Tibial artery (tissue), 4 donors: ENCODE measurements around the gene SALL4.
"Not testable (repeated sequence)": the region's sequence is repeated elsewhere in the genome, so short reads cannot be mapped to it uniquely, and the experiment has no call there.

Source experiments
- DNase-seq, 2 donors: peaks; one replicate each; pipeline ENCODE4 v3.0.0-alpha.2; 2019
- H3K27ac ChIP-seq, 2 donors: fragments of 200-600 bp; sonication (generic) in 1 of 2; 1 replicate in 1 of 2; 2 replicates in 1 of 2; pipeline ENCODE4 v1.5.1; 2018 to 2019; ENCODE audit warnings: mild to moderate bottlenecking in 1 of 2
- H3K27me3 ChIP-seq, 2 donors: fragments of 200-600 bp; sonication (generic) in 1 of 2; one replicate each; pipeline versions ENCODE4 v1.5.1 to v1.6.0; 2016 to 2019
- H3K36me3 ChIP-seq, 3 donors: fragments of 200-600 bp; sonication (generic) in 2 of 3; one replicate each; pipeline ENCODE4 v1.5.1; 2016 to 2019; ENCODE audit warnings: mild to moderate bottlenecking in 2 of 3
- H3K4me1 ChIP-seq, 4 donors: fragments of 200-600 bp; sonication (generic) in 2 of 4; 1 replicate in 3 of 4; 2 replicates in 1 of 4; pipeline ENCODE4 v1.5.1; 2016 to 2019
- H3K4me3 ChIP-seq, 2 donors: fragments of 200-600 bp; sonication (generic) in 1 of 2; 1 replicate in 1 of 2; 2 replicates in 1 of 2; pipeline ENCODE4 v1.5.1; 2018 to 2019; ENCODE audit warnings: mild to moderate bottlenecking in 2 of 2
- H3K9me3 ChIP-seq, 3 donors: fragments of 200-600 bp; sonication (generic) in 1 of 3; one replicate each; pipeline ENCODE4 v1.5.1; 2016 to 2019
- intact Hi-C: fragments of 100-400 bp; cut with DNase I; formaldehyde crosslinking; loops from one replicate; pipeline ENCODE4 v1.15.0; 2023; ENCODE audit warnings: low total_unique reads
- TF ChIP-seq, protein P1 (sequence below), 2 experiments: fragments of 200-600 bp in 1 of 2; fragments of 450-650 bp in 1 of 2; IDR thresholded peaks; one replicate each; pipeline ENCODE4 v1.5.1; 2017 to 2019; ENCODE audit warnings: antibody characterized with exemption in 2 of 2, mild to moderate bottlenecking in 1 of 2, moderate library complexity in 1 of 2

SALL4 gene

DNA sequence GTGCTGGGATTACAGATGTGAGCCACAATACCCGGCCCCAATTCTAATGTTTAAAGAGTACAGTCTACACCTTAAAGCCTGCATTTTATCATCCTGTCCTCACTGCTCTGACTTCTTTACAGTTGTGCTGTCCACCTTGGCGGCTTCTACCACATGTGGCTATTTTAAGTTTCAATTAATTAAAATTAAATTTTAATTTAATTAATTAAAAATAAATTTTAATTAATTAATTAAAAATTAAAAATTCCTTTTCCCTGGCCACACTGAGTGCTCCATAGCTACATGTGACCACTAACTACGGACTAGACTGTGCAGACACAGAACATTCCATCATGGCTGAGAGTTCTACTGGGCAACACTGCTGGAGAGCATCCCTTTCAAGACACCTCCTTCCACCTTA, 61.5 kb downstream of the SALL4 start:
- Histone ChIP-seq H3K27me3 (no peaks in the 10 kb centered on the region), H3K9me3 (no peaks in the 10 kb centered on the region), H3K4me1 (peaks cover 0 to 22% (median 7%) of the 10 kb centered on the region in 4 donors), H3K4me3 (no peak overlapping the region), H3K27ac (no peak overlapping the region), H3K36me3 (no peaks in the 10 kb centered on the region)
- DNase-seq: no peak
- TF ChIP-seq, protein P1, sequence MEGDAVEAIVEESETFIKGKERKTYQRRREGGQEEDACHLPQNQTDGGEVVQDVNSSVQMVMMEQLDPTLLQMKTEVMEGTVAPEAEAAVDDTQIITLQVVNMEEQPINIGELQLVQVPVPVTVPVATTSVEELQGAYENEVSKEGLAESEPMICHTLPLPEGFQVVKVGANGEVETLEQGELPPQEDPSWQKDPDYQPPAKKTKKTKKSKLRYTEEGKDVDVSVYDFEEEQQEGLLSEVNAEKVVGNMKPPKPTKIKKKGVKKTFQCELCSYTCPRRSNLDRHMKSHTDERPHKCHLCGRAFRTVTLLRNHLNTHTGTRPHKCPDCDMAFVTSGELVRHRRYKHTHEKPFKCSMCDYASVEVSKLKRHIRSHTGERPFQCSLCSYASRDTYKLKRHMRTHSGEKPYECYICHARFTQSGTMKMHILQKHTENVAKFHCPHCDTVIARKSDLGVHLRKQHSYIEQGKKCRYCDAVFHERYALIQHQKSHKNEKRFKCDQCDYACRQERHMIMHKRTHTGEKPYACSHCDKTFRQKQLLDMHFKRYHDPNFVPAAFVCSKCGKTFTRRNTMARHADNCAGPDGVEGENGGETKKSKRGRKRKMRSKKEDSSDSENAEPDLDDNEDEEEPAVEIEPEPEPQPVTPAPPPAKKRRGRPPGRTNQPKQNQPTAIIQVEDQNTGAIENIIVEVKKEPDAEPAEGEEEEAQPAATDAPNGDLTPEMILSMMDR (IDR thresholded peaks at IDR 0.05): no peak
- intact Hi-C loops: no loop called here

DNA sequence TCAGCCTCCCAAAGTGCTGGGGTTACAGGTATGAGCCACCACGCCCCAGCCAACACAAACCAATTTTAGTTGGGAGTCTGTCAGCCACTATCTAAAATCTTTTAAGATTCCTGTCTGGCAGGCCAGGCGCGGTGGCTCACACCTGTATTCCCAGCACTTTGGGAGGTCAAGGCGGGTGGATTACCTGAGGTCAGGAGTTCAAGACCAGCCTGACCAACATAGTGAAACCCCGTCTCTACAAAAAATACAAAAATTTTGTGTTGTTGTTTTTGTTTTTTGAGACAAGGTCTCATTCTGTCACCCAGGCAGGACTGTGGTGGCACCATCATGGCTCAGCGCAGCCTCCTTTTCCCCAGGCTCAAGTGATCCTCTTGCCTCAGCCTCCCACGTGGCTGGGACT, 62.0 kb downstream of the SALL4 start:
- H3K9me3 ChIP-seq, intact Hi-C loops, H3K36me3 ChIP-seq, DNase-seq, H3K27me3 ChIP-seq, H3K4me3 ChIP-seq, H3K27ac ChIP-seq: not testable (repeated sequence)
- H3K4me1 ChIP-seq: peaks cover 0 to 27% (median 9%) of the 10 kb centered on the region in 4 donors

DNA sequence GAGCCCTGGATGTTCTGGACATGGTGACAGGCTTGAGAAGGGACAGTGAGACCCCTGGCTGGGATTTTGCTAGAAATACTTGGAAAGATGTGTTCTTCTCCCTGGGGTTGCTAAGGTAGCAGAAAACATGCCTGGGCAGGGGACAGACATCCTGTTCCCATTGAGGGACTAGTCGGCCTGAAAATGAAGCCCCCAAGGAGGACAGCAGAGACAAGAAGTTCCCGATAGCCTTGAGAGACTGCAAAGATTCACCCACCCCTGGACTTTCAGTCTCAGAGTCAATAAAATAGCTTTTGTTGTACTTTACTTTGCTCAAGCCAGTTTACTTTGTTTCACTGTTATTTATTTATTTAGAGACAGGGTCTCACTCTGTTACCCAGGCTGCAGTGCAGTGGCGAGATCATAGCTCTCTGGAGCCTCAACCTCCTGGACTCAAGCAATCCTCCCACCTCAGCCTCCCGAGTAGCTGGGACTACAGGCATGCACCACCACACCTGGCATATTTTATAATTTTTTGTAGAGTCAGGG, 62.5 kb downstream of the SALL4 start:
- Histone ChIP-seq H3K9me3 (no peaks in the 10 kb centered on the region), H3K4me3 (no peak overlapping the region), H3K27ac (no peak overlapping the region), H3K27me3 (no peaks in the 10 kb centered on the region), H3K36me3 (no peaks in the 10 kb centered on the region), H3K4me1 (peaks cover 0 to 31% (median 9%) of the 10 kb centered on the region in 4 donors)
- intact Hi-C loops: no loop called here
- DNase-seq: no peak
- TF ChIP-seq, protein P1 (IDR thresholded peaks at IDR 0.05): no peak

DNA sequence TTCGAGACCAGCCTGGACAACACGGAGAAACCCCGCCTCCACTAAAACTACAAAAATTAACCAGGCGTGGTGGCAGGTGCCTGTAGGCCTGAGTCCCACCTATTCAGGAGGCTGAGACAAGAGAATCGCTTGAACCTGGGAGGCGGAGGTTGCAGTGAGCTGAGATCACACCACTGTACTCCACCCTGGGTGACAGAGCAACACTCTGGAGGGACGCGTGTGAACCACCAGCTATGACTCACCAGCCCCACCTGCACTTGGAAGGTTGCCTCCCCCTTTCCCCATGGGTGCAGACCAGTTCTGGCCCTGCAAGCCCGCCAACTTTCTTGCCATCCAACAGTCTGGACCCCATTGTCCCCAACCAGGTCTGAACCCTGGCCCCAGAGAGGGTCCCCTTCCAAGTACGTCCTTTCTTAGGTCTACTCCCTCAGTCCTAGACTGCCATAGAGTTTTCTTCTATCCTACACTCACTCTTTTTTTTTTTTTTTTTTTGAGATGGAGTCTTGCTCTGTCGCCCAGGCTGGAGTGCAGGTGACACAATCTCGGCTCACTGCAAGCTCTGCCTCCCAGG, 63.4 kb downstream of the SALL4 start:
- intact Hi-C loops: no loop called here
- Histone ChIP-seq H3K27ac (no peak overlapping the region), H3K9me3 (no peaks in the 10 kb centered on the region), H3K4me1 (peaks cover 0 to 31% (median 9%) of the 10 kb centered on the region in 4 donors), H3K36me3 (no peaks in the 10 kb centered on the region), H3K27me3 (no peaks in the 10 kb centered on the region), H3K4me3 (no peak overlapping the region)
- TF ChIP-seq, protein P1 (IDR thresholded peaks at IDR 0.05): no peak
- DNase-seq: no peak

DNA sequence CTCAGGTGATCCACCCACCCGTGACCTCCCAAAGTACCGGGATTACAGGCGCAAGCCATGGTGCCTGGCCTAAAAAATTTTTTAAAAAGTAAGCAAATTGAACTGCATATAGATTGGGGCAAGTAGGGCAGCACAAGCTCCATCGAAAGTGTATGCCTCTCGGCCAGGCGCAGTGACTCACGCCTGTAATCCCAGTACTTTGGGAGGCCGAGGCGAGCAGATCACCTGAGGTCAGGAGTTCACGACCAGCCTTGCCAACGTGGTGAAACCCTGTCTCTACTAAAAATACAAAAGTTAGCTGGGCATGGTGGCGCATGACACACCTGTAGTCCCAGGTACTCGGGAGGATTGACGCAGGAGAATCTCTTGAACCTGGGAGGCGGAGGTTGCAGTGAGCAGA, 64.1 kb downstream of the SALL4 start:
- H3K27me3 ChIP-seq, H3K4me3 ChIP-seq, H3K27ac ChIP-seq, H3K36me3 ChIP-seq, DNase-seq, H3K9me3 ChIP-seq, intact Hi-C loops: not testable (repeated sequence)
- peaks cover 0 to 30% (median 9%) of the 10 kb centered on the region in 4 donors for H3K4me1 ChIP-seq

DNA sequence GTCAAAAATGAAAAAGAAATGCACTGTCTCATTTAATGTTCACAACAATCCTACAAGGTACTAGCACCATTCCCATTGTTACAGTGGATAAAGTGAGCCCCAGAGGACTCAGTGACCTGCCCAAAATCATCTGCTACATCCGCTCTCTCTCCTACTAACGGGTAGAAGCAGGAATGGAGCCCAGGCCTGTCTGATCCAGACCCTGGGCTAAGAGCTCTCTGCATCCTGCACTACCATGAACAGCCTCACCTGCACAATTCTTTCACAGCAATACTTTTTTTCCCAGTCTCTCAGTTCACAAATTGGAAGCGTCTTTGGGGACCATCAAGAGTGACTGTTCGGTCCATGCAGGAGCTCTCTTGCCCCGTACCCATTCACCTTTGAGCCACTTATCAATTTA, 65.4 kb downstream of the SALL4 start:
- no peak for DNase-seq
- TF ChIP-seq, protein P1 (IDR thresholded peaks at IDR 0.05): no peak
- Histone ChIP-seq H3K9me3 (no peaks in the 10 kb centered on the region), H3K4me1 (peaks cover 0 to 30% (median 13%) of the 10 kb centered on the region in 4 donors), H3K36me3 (no peaks in the 10 kb centered on the region), H3K4me3 (no peak overlapping the region), H3K27ac (no peak overlapping the region), H3K27me3 (no peaks in the 10 kb centered on the region)
- intact Hi-C loops: no loop called here
